Stimulated activated CD4-positive, alpha-beta T cell treated with anti-CD3 and anti-CD28 coated beads, Interleukin-4, amount 100 ng/mL, for 24 hours (primary cell): ENCODE results near the gene BRIP1.
"Not testable (repeated sequence)": the region's sequence is repeated elsewhere in the genome, so short reads cannot be mapped to it uniquely, and the experiment has no call there.

Experiments used
- DNase-seq: peaks from one replicate; pipeline ENCODE4 v3.0.0-alpha.2; 2020

BRIP1 gene

GRCh38 chr17:61795546-61795945 lies 67.8 kb downstream of the BRIP1 start:
- no peak for DNase-seq

GRCh38 chr17:61794792-61795191 lies 68.5 kb downstream of the BRIP1 start:
- no peak for DNase-seq

- DNase-seq: no peak
These were observed 69.1 kb downstream of the BRIP1 start for GRCh38 chr17:61794242-61794641.

GRCh38 chr17:61793565-61793964 lies 69.8 kb downstream of the BRIP1 start:
- DNase-seq: no peak

GRCh38 chr17:61789872-61790271 lies 73.5 kb downstream of the BRIP1 start:
- no peak for DNase-seq

- no peak for DNase-seq
These were observed 77.2 kb downstream of the BRIP1 start for GRCh38 chr17:61786088-61786487.

- no peak for DNase-seq
These were observed 78.8 kb downstream of the BRIP1 start for GRCh38 chr17:61784510-61784909.

GRCh38 chr17:61783556-61784304 lies 79.6 kb downstream of the BRIP1 start:
- DNase-seq: no peak

GRCh38 chr17:61783120-61783519 lies 80.2 kb downstream of the BRIP1 start:
- DNase-seq: no peak

GRCh38 chr17:61782683-61783082 lies 80.6 kb downstream of the BRIP1 start:
- DNase-seq: no peak

GRCh38 chr17:61775364-61775763 lies 88.0 kb downstream of the BRIP1 start:
- no peak for DNase-seq

GRCh38 chr17:61774724-61775123 lies 88.6 kb downstream of the BRIP1 start:
- DNase-seq: no peak

- not testable (repeated sequence) for DNase-seq
These were observed 89.2 kb downstream of the BRIP1 start for GRCh38 chr17:61774087-61774486.

GRCh38 chr17:61770752-61771533 lies 92.4 kb downstream of the BRIP1 start:
- no peak for DNase-seq

GRCh38 chr17:61770043-61770442 lies 93.3 kb downstream of the BRIP1 start:
- DNase-seq: no peak

- DNase-seq: no peak
These were observed 94.9 kb downstream of the BRIP1 start for GRCh38 chr17:61768405-61768804.

GRCh38 chr17:61766520-61766919 lies 96.8 kb downstream of the BRIP1 start:
- no peak for DNase-seq

GRCh38 chr17:61764846-61765245 lies 98.5 kb downstream of the BRIP1 start:
- no peak for DNase-seq

- no peak for DNase-seq
These were observed 101.5 kb downstream of the BRIP1 start for GRCh38 chr17:61761827-61762226.

GRCh38 chr17:61759362-61759761 lies 104.0 kb downstream of the BRIP1 start:
- DNase-seq: no peak

- DNase-seq: no peak
These were observed 104.9 kb downstream of the BRIP1 start for GRCh38 chr17:61758430-61758829.

GRCh38 chr17:61757168-61757567 lies 106.2 kb downstream of the BRIP1 start:
- DNase-seq: no peak

GRCh38 chr17:61756561-61756960 lies 106.8 kb downstream of the BRIP1 start:
- no peak for DNase-seq

GRCh38 chr17:61755668-61756067 lies 107.7 kb downstream of the BRIP1 start:
- no peak for DNase-seq
